Measurements from ENCODE around the gene CLDN6.

CLDN6 gene

DNA sequence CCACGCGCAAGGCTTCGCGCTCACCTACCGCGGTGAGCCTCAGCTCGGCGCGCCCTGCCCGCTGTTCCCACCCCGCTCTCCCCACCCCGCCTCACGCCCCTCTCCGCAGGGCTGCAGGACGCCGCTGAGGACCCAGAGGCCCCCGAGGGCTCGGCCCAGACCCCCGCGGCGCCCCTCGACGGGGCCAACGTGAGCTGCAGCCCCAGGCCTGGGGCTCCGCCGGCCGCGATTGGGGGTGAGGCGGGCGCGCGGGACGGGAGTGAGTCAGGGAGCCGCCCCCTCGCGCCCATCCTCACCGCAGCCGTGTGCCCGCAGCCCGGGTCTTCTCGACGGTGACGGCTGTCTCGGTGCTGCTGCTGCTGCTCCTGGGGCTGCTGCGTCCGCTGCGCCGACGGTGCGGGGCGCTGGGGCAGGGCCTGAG is 50.8 kb downstream of the CLDN6 start:
- WGBS, 2 experiments (ENCODE audit: insufficient coverage in 2 of 2): 93 to 96% methylated on average over 36 to 46 of the region's 51 CpGs
- no peaks in the 10 kb centered on the region for H3K9me3 ChIP-seq (ENCODE audit: control insufficient read depth, low read length)
- H3K4me1 ChIP-seq (ENCODE audit: control insufficient read depth, insufficient read depth, low read length, poor library complexity, severe bottlenecking): peaks cover 3% of the 10 kb centered on the region
- peaks cover under 1% of the 10 kb centered on the region for H3K36me3 ChIP-seq (ENCODE audit: control insufficient read depth, insufficient read depth, low read length)
- no peak overlapping the region for H3K4me3 ChIP-seq (ENCODE audit: extremely low read depth, insufficient read depth, low read length, poor library complexity, severe bottlenecking)
- no peak overlapping the region for H3K27ac ChIP-seq (ENCODE audit: low read depth, low read length, severe bottlenecking)

DNA sequence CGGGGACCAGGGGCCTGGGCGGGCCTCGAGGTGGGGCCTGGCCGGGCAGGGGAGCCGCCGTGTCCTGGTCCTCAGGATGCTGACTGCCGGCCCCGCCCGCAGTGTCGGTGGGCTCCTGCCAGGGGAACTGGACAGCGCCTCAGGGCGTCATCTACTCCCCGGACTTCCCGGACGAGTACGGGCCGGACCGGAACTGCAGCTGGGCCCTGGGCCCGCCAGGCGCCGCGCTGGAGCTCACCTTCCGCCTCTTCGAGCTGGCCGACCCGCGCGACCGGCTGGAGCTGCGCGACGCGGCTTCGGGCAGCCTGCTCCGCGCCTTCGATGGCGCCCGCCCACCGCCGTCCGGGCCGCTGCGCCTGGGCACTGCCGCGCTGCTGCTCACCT is 51.2 kb downstream of the CLDN6 start:
- Histone ChIP-seq H3K36me3 (ENCODE audit: control insufficient read depth, insufficient read depth, low read length) (no peaks in the 10 kb centered on the region), H3K4me3 (ENCODE audit: extremely low read depth, insufficient read depth, low read length, poor library complexity, severe bottlenecking) (no peak overlapping the region), H3K9me3 (ENCODE audit: control insufficient read depth, low read length) (no peaks in the 10 kb centered on the region), H3K4me1 (ENCODE audit: control insufficient read depth, insufficient read depth, low read length, poor library complexity, severe bottlenecking) (peaks cover 3% of the 10 kb centered on the region), H3K27ac (ENCODE audit: low read depth, low read length, severe bottlenecking) (no peak overlapping the region)
- 85 to 96% methylated on average over 39 to 46 of the region's 46 CpGs for WGBS, 2 experiments (ENCODE audit: insufficient coverage in 2 of 2)

DNA sequence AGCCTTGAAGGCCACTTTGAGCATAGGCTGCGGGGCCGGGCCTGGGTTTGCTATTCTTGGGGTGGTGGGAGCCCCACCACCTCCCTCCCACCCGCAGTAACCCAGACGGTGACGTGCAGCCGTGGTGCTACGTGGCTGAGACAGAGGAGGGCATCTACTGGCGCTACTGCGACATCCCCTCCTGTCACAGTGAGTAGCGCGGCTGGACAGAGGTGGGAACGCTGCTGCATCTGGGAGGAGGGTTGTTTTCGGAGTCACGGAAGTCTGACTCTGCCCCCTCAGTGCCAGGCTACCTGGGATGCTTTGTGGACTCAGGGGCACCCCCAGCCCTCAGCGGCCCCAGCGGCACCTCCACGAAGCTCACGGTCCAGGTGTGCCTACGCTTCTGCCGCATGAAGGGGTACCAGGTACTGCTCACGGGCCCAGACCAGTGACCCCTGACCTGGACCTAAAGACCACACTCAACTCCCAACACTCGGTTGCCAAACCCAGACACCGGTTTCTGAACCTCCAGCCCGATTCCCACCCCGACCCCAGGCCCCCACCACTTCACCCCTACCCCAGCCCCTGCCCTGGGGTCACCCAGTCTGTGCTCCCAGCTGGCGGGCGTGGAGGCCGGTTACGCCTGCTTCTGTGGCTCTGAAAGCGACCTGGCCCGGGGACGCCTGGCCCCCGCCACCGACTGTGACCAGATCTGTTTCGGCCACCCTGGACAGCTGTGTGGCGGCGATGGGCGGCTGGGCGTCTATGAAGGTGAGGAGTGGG is 51.8 kb downstream of the CLDN6 start:
- no peaks in the 10 kb centered on the region for H3K9me3 ChIP-seq (ENCODE audit: control insufficient read depth, low read length)
- no peak overlapping the region for H3K27ac ChIP-seq (ENCODE audit: low read depth, low read length, severe bottlenecking)
- no peaks in the 10 kb centered on the region for H3K36me3 ChIP-seq (ENCODE audit: control insufficient read depth, insufficient read depth, low read length)
- WGBS, 2 experiments (ENCODE audit: insufficient coverage in 2 of 2): 93 to 99% methylated on average over 28 to 29 of the region's 39 CpGs
- peaks cover 3% of the 10 kb centered on the region for H3K4me1 ChIP-seq (ENCODE audit: control insufficient read depth, insufficient read depth, low read length, poor library complexity, severe bottlenecking)
- H3K4me3 ChIP-seq (ENCODE audit: extremely low read depth, insufficient read depth, low read length, poor library complexity, severe bottlenecking): no peak overlapping the region

Data from mesodermal cell (in vitro differentiated cells).